Breast epithelium (tissue), 4 donors: ENCODE data around the gene CCDC85B. TPM values are rescaled to one million over a fixed set of nuclear protein-coding genes. Genes with fewer than 3 reads are reported as not detected.

Experiments used
- DNase-seq, 2 donors: peaks; one replicate each; pipeline ENCODE4 v3.0.0-alpha.2; 2019; ENCODE audit warnings: low spot score in 2 of 2
- H3K27ac ChIP-seq, 2 donors: fragments of 200-600 bp; sonication (generic) in 1 of 2; one replicate each; pipeline ENCODE4 v1.5.1; 2016 to 2019; ENCODE audit warnings: mild to moderate bottlenecking in 1 of 2
- H3K27me3 ChIP-seq, 2 donors: fragments of 200-600 bp; sonication (generic) in 1 of 2; one replicate each; pipeline versions ENCODE4 v1.5.1 to v1.6.0; 2017 to 2019; ENCODE audit warnings: control low read depth in 1 of 2, mild to moderate bottlenecking in 1 of 2
- H3K36me3 ChIP-seq: fragments of 200-600 bp; one replicate; pipeline ENCODE4 v1.5.1; 2019
- H3K4me1 ChIP-seq, 2 donors: fragments of 200-600 bp; sonication (generic); one replicate each; pipeline ENCODE4 v1.5.1; 2016 to 2019; ENCODE audit warnings: control low read depth in 1 of 2
- H3K4me3 ChIP-seq, 3 donors: fragments of 200-600 bp; sonication (generic); 1 replicate in 2 of 3; 2 replicates in 1 of 3; pipeline ENCODE4 v1.5.1; 2016 to 2019; ENCODE audit warnings: mild to moderate bottlenecking in 3 of 3, moderate library complexity in 2 of 3
- H3K9me3 ChIP-seq, 2 donors: fragments of 200-600 bp; sonication (generic) in 1 of 2; one replicate each; pipeline ENCODE4 v1.5.1; 2016 to 2019; ENCODE audit warnings: control low read depth in 1 of 2
- CTCF ChIP-seq, 3 donors: fragments of 450-650 bp; IDR thresholded peaks; one replicate each; pipeline ENCODE4 v1.5.1; 2016 to 2017; ENCODE audit warnings: antibody characterized with exemption in 3 of 3, mild to moderate bottlenecking in 3 of 3, moderate library complexity in 3 of 3
- POLR2A ChIP-seq: fragments of 450-650 bp; IDR thresholded peaks from one replicate; pipeline ENCODE4 v1.6.1; 2016; ENCODE audit warnings: antibody characterized with exemption, mild to moderate bottlenecking, moderate library complexity
- POLR2AphosphoS5 ChIP-seq, 3 donors: sonication (generic); formaldehyde crosslinking; IDR thresholded peaks; one replicate each; pipeline ENCODE4 v1.6.1; 2017; ENCODE audit warnings: antibody characterized with exemption in 3 of 3
- intact Hi-C: fragments of 100-400 bp; cut with DNase I; formaldehyde crosslinking; loops from one replicate; pipeline ENCODE4 v1.15.1; 2023; ENCODE audit warnings: low total_unique reads
- total RNA-seq, 3 donors: library from RNA; depleted of rRNA; stranded (reverse); fragments of >200 nt; gene quantifications; one replicate each; pipeline ENCODE4 v1.1.0, GENCODE V29; 2016

The CCDC85B gene
- total RNA-seq, 3 donors from 2014 or later = 30.3 to 91.1 (median 41.9) TPM

GRCh38 chr11:65867284-65868071, 23.0 kb upstream of the CCDC85B start:
- Histone ChIP-seq H3K36me3 (peaks cover 5% of the 10 kb centered on the region), H3K4me1 (peaks cover 0 to 10% of the 10 kb centered on the region in 2 donors)
- intact Hi-C loops = no loop called here

GRCh38 chr11:65868076-65868667, 22.3 kb upstream of the CCDC85B start:
- Histone ChIP-seq H3K27me3 (no peaks in the 10 kb centered on the region), H3K36me3 (peaks cover 5% of the 10 kb centered on the region), H3K27ac (no peak overlapping the region), H3K4me3 (no peak overlapping the region), H3K4me1 (peaks cover 0 to 10% of the 10 kb centered on the region in 2 donors), H3K9me3 (no peaks in the 10 kb centered on the region)
- intact Hi-C loops = no loop called here
- DNase-seq = no peak
- no peak for TF ChIP-seq CTCF (IDR thresholded peaks at IDR 0.05)
- no peak for TF ChIP-seq POLR2AphosphoS5 (IDR thresholded peaks at IDR 0.05)
- TF ChIP-seq POLR2A = no peak

More at GRCh38 chr11:65867284-65868071, 23.0 kb upstream of the CCDC85B start:
- no peak overlapping the region for H3K27ac ChIP-seq
- H3K27me3 ChIP-seq = no peaks in the 10 kb centered on the region
- no peak for DNase-seq
- TF ChIP-seq POLR2AphosphoS5 (IDR thresholded peaks at IDR 0.05) (no peak), POLR2A (no peak), CTCF (IDR thresholded peaks at IDR 0.05) (no peak)
- H3K4me3 ChIP-seq = no peak overlapping the region
- no peaks in the 10 kb centered on the region for H3K9me3 ChIP-seq

- TF ChIP-seq CTCF (IDR thresholded peaks at IDR 0.05) (no peak), POLR2AphosphoS5 (IDR thresholded peaks at IDR 0.05) (no peak)
- intact Hi-C loops = no loop called here
- Histone ChIP-seq H3K27me3 (no peaks in the 10 kb centered on the region), H3K36me3 (peaks cover 4% of the 10 kb centered on the region), H3K9me3 (no peaks in the 10 kb centered on the region), H3K4me1 (peaks cover 0 to 10% of the 10 kb centered on the region in 2 donors), H3K4me3 (no peak overlapping the region), H3K27ac (peak overlapping the region in 1 of 2 donors; percentile 5)
- DNase-seq = no peak
Measured at GRCh38 chr11:65868907-65869306, 21.6 kb upstream of the CCDC85B start.

GRCh38 chr11:65869643-65870306, 20.7 kb upstream of the CCDC85B start:
- no peak for DNase-seq

More at GRCh38 chr11:65869643-65870306, 20.7 kb upstream of the CCDC85B start:
- peak overlapping the region in 1 of 2 donors; percentile 97 for H3K27ac ChIP-seq
- TF ChIP-seq POLR2AphosphoS5 (IDR thresholded peaks at IDR 0.05) (no peak), CTCF (IDR thresholded peaks at IDR 0.05) (no peak), POLR2A (no peak)
- intact Hi-C loops = no loop called here
- H3K36me3 ChIP-seq = no peaks in the 10 kb centered on the region
- H3K9me3 ChIP-seq = no peaks in the 10 kb centered on the region
- no peak overlapping the region for H3K4me3 ChIP-seq
- no peaks in the 10 kb centered on the region for H3K27me3 ChIP-seq
- peaks cover 0 to 10% of the 10 kb centered on the region in 2 donors for H3K4me1 ChIP-seq
